ENCODE measurements around the gene AGAP3. TPM values are rescaled to one million over a fixed set of nuclear protein-coding genes. Genes with fewer than 3 reads are reported as not detected.

Gene AGAP3
- total RNA-seq, 1 experiment from 2014 or later = 126 TPM

DNA sequence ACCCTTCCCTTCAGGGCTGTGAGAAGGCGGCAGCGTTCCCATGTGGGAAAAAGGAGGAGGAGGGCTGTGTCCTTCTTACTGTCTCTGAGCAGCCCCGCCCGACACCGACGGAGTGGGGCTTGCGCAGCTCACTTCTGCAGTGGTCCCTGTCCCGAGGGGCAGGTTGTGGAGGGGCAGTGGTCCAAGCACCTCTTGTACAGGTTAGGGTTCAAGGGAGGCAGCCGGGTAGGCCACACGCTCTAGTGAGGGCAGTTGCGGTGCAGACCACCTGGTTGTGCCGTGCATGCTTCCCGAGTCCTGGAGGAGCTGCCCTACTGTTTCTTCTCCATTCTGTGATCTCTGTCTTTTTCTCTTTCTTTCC lies 32.8 kb downstream of the AGAP3 start:
- no peaks in the 10 kb centered on the region for H3K9me2 ChIP-seq (ENCODE audit: insufficient read depth)
- no peaks in the 10 kb centered on the region for H3K9me3 ChIP-seq (ENCODE audit: control insufficient read depth in 1 of 2, insufficient read depth in 1 of 2, low read depth in 1 of 2, low read length in 2 of 2)
- no peak for DNase-seq (ENCODE audit: low read depth, low spot score)
- peaks cover 34% of the 10 kb centered on the region for H3K79me2 ChIP-seq (ENCODE audit: insufficient read depth, low read length)
- TF ChIP-seq CEBPB (IDR thresholded peaks at IDR 0.05; ENCODE audit: low read depth) (no peak), SIN3A (IDR thresholded peaks at IDR 0.05; ENCODE audit: low read depth) (no peak), EGR1 (IDR thresholded peaks at IDR 0.05; ENCODE audit: low read depth) (no peak)
- TF ChIP-seq, protein P1, sequence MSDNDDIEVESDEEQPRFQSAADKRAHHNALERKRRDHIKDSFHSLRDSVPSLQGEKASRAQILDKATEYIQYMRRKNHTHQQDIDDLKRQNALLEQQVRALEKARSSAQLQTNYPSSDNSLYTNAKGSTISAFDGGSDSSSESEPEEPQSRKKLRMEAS (IDR thresholded peaks at IDR 0.05) = no peak
- no peaks in the 10 kb centered on the region for H3K27me3 ChIP-seq (ENCODE audit: insufficient read depth, low read length)
- no peak overlapping the region for H3K27ac ChIP-seq (ENCODE audit: low read depth, low read length)
- H4K20me1 ChIP-seq (ENCODE audit: insufficient read depth) = no peaks in the 10 kb centered on the region
- H3K4me3 ChIP-seq (replicated peaks in 1 of 2; ENCODE audit: low read depth in 1 of 2, low read length in 2 of 2) = no peak overlapping the region
- no peak overlapping the region for H3K4me2 ChIP-seq (ENCODE audit: low read length)
- no TSS peak for BruUV-seq (replicated peaks)
- ChIA-PET RAD21 (ENCODE audit: low non-redundant PET in 1 of 2, low total read pairs in 2 of 2, uncharacterized antibody in 2 of 2, unreplicated experiment in 2 of 2) (no interaction called here), POLR2A (no interaction called here), CTCF (interaction anchor here (0.6 to 1.3 kb wide), 2 partner anchors 58 to 91 kb away, joined by 3 to 4 read pairs; partner anchors contain the start of gene ABCB8)
- no peak overlapping the region for H3K9ac ChIP-seq (ENCODE audit: low read length)
- H3K36me3 ChIP-seq (ENCODE audit: control insufficient read depth in 1 of 2, insufficient read depth in 2 of 2, low read length in 2 of 2) = peaks cover 4 to 24% of the 10 kb centered on the region in 2 experiments; a peak in 3 of 4 replicates
- no peak for ATAC-seq
- no peak overlapping the region for H2AFZ ChIP-seq (ENCODE audit: low read depth, low read length, poor library complexity, severe bottlenecking)
- H3K4me1 ChIP-seq (ENCODE audit: control insufficient read depth in 1 of 2, insufficient read depth in 2 of 2, low read length in 2 of 2) = peaks cover 7 to 29% of the 10 kb centered on the region in 2 experiments
- intact Hi-C loops (cut with micrococcal nuclease) = no loop called here

DNA sequence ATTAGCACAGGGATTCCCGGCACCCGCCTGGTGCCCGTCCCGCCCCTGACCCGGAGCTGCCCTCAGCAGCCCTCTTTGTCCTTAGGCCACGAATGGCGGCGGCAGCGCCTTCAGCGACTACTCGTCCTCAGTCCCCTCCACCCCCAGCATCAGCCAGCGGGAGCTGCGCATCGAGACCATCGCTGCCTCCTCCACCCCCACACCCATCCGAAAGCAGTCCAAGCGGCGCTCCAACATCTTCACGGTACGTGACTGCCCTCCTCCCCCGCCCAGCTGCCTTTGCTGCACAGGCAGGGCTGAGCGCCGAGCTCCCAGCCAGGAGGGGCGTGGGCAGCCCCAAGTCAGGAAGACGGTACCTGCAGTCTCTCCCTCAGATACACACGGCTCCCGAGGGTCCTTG lies 33.6 kb downstream of the AGAP3 start:
- H3K9me2 ChIP-seq (ENCODE audit: insufficient read depth) = no peaks in the 10 kb centered on the region
- H3K4me2 ChIP-seq (ENCODE audit: low read length) = no peak overlapping the region
- no TSS peak for BruUV-seq (replicated peaks)
- no peak for DNase-seq (ENCODE audit: low read depth, low spot score)
- no peak overlapping the region for H3K27ac ChIP-seq (ENCODE audit: low read depth, low read length)
- no peak overlapping the region for H2AFZ ChIP-seq (ENCODE audit: low read depth, low read length, poor library complexity, severe bottlenecking)
- RAD21 ChIA-PET (ENCODE audit: low non-redundant PET in 1 of 2, low total read pairs in 2 of 2, uncharacterized antibody in 2 of 2, unreplicated experiment in 2 of 2) = no interaction called here
- no peaks in the 10 kb centered on the region for H3K27me3 ChIP-seq (ENCODE audit: insufficient read depth, low read length)
- no peak overlapping the region for H3K4me3 ChIP-seq (replicated peaks in 1 of 2; ENCODE audit: low read depth in 1 of 2, low read length in 2 of 2)
- no peak overlapping the region for H3K9ac ChIP-seq (ENCODE audit: low read length)
- H3K36me3 ChIP-seq (ENCODE audit: control insufficient read depth in 1 of 2, insufficient read depth in 2 of 2, low read length in 2 of 2) = peaks cover 12 to 28% of the 10 kb centered on the region in 2 experiments; a peak in 3 of 4 replicates
- TF ChIP-seq POLR2A (IDR thresholded peaks at IDR 0.05; ENCODE audit: borderline replicate concordance, extremely low read depth, insufficient read depth, insufficient read length) (no peak), YY1 (IDR thresholded peaks at IDR 0.05; ENCODE audit: extremely low read depth, insufficient replicate concordance, low read depth, low read length) (no peak), EGR1 (IDR thresholded peaks at IDR 0.05; ENCODE audit: low read depth) (no peak)
- TF ChIP-seq, protein P1 (IDR thresholded peaks at IDR 0.05) = no peak
- H3K79me2 ChIP-seq (ENCODE audit: insufficient read depth, low read length) = peaks cover 30% of the 10 kb centered on the region
- CTCF ChIA-PET = no interaction called here
- intact Hi-C loops (cut with micrococcal nuclease) = loop anchor here (10.0 kb wide), 1 partner anchor 125 kb away; the partner anchor contains the start of gene SMARCD3
- H3K9me3 ChIP-seq (ENCODE audit: control insufficient read depth in 1 of 2, insufficient read depth in 1 of 2, low read depth in 1 of 2, low read length in 2 of 2) = no peaks in the 10 kb centered on the region
- H3K4me1 ChIP-seq (ENCODE audit: control insufficient read depth in 1 of 2, insufficient read depth in 2 of 2, low read length in 2 of 2) = peaks cover 5 to 25% of the 10 kb centered on the region in 2 experiments; a peak in 3 of 4 replicates
- ATAC-seq = no peak
- POLR2A ChIA-PET = no interaction called here
- no peaks in the 10 kb centered on the region for H4K20me1 ChIP-seq (ENCODE audit: insufficient read depth)
